HEK293 (cell line): ENCODE measurements around the gene AREG.

ENCODE experiments used
- CTCF ChIA-PET: fragments of 350-600 bp; formaldehyde crosslinking; extraction: SDS; loops from one replicate; lab custom pipeline; 2021; ENCODE audit warnings: antibody characterized with exemption; lab: Yijun Ruan, JAX
- POLR2A ChIA-PET: fragments of 300-600 bp; formaldehyde crosslinking; extraction: SDS; loops from one replicate; lab custom pipeline; 2020; ENCODE audit warnings: antibody characterized with exemption, inconsistent platforms; lab: Yijun Ruan, JAX
- H3K27ac ChIP-seq: fragments of 200-500 bp; sonication (Bioruptor generic); 2 replicates; pipeline ENCODE4 v1.5.1; 2014; ENCODE audit warnings: low read depth, low read length, control low read depth, inconsistent platforms; ENCODE audit errors: extremely low read depth
- H3K36me3 ChIP-seq, 2 experiments: fragments of 200-500 bp in 1 of 2; sonication (Bioruptor generic) in 1 of 2; 1 replicate in 1 of 2; 2 replicates in 1 of 2; pipeline ENCODE4 v1.5.1; 2014 to 2017; ENCODE audit warnings: inconsistent platforms in 2 of 2, low read length in 2 of 2; ENCODE audit not compliant: control insufficient read depth in 2 of 2, insufficient read depth in 1 of 2
- H3K4me1 ChIP-seq: fragments of 200-500 bp; sonication (Bioruptor generic); 2 replicates; pipeline ENCODE4 v1.5.1; 2014; ENCODE audit warnings: mild to moderate bottlenecking, low read length, inconsistent platforms; ENCODE audit not compliant: control insufficient read depth, insufficient read depth
- H3K4me3 ChIP-seq: 2 replicates; pipeline ENCODE4 v1.5.1; 2011; ENCODE audit warnings: low read depth, mild to moderate bottlenecking, control low read depth, low read length, moderate library complexity
- H3K9me3 ChIP-seq: fragments of 200-500 bp; sonication (Bioruptor generic); 2 replicates; pipeline ENCODE4 v1.5.1; 2014; ENCODE audit warnings: low read depth, low read length, inconsistent platforms; ENCODE audit not compliant: control insufficient read depth, insufficient read depth
- AEBP2 ChIP-seq: fragments of 450-650 bp; formaldehyde crosslinking; IDR thresholded peaks from 2 replicates; pipeline ENCODE4 v1.5.1; 2016; ENCODE audit warnings: missing biosample characterization, missing genetic modification characterization, borderline replicate concordance
- BCL11B ChIP-seq: fragments of 450-650 bp; formaldehyde crosslinking; IDR thresholded peaks from 2 replicates; pipeline ENCODE4 v1.5.1; 2016; ENCODE audit warnings: low read depth, missing biosample characterization, missing genetic modification characterization
- KLF10 ChIP-seq: fragments of 450-650 bp; IDR thresholded peaks from 2 replicates; pipeline ENCODE4 v1.5.1; 2018; ENCODE audit warnings: missing biosample characterization, mild to moderate bottlenecking, missing genetic modification characterization
- KLF7 ChIP-seq: fragments of 450-650 bp; formaldehyde crosslinking; IDR thresholded peaks from 2 replicates; pipeline ENCODE4 v1.5.1; 2016; ENCODE audit warnings: missing biosample characterization, missing genetic modification characterization, borderline replicate concordance
- SP7 ChIP-seq: fragments of 450-650 bp; formaldehyde crosslinking; IDR thresholded peaks from 2 replicates; pipeline ENCODE4 v1.5.1; 2016; ENCODE audit warnings: missing biosample characterization, missing genetic modification characterization
- ZBTB21 ChIP-seq: fragments of 450-650 bp; formaldehyde crosslinking; IDR thresholded peaks from 2 replicates; pipeline ENCODE4 v1.5.1; 2017; ENCODE audit warnings: missing biosample characterization, missing genetic modification characterization
- ZBTB49 ChIP-seq: fragments of 450-650 bp; formaldehyde crosslinking; IDR thresholded peaks from 2 replicates; pipeline ENCODE4 v1.5.1; 2016; ENCODE audit warnings: missing biosample characterization, missing genetic modification characterization, low read depth
- ZFP41 ChIP-seq: fragments of 450-650 bp; formaldehyde crosslinking; IDR thresholded peaks from 2 replicates; pipeline ENCODE4 v1.5.1; 2016; ENCODE audit warnings: missing biosample characterization, missing genetic modification characterization, borderline replicate concordance
- ZNF10 ChIP-seq: fragments of 450-650 bp; formaldehyde crosslinking; IDR thresholded peaks from 2 replicates; pipeline ENCODE4 v1.5.1; 2017; ENCODE audit warnings: missing biosample characterization, missing genetic modification characterization
- ZNF140 ChIP-seq: fragments of 450-650 bp; formaldehyde crosslinking; IDR thresholded peaks from 2 replicates; pipeline ENCODE4 v1.5.1; 2016; ENCODE audit warnings: missing biosample characterization, missing genetic modification characterization
- ZNF248 ChIP-seq: fragments of 450-650 bp; formaldehyde crosslinking; IDR thresholded peaks from 2 replicates; pipeline ENCODE4 v1.5.1; 2017; ENCODE audit warnings: missing biosample characterization, missing genetic modification characterization
- ZNF391 ChIP-seq: fragments of 450-650 bp; formaldehyde crosslinking; IDR thresholded peaks from 2 replicates; pipeline ENCODE4 v1.5.1; 2016; ENCODE audit warnings: low read depth, missing biosample characterization, missing genetic modification characterization, borderline replicate concordance
- ZNF449 ChIP-seq: fragments of 450-650 bp; formaldehyde crosslinking; IDR thresholded peaks from 2 replicates; pipeline ENCODE4 v1.5.1; 2017; ENCODE audit warnings: missing biosample characterization, mild to moderate bottlenecking, missing genetic modification characterization, moderate library complexity
- ZNF488 ChIP-seq: fragments of 450-650 bp; formaldehyde crosslinking; IDR thresholded peaks from 2 replicates; pipeline ENCODE4 v1.5.1; 2016; ENCODE audit warnings: missing biosample characterization, missing genetic modification characterization
- ZNF571 ChIP-seq: fragments of 450-650 bp; formaldehyde crosslinking; IDR thresholded peaks from 2 replicates; pipeline ENCODE4 v1.5.0; 2017; ENCODE audit warnings: missing biosample characterization, missing genetic modification characterization
- ZNF704 ChIP-seq: fragments of 450-650 bp; formaldehyde crosslinking; IDR thresholded peaks from 2 replicates; pipeline ENCODE4 v1.5.1; 2016; ENCODE audit warnings: missing biosample characterization, missing genetic modification characterization
- ZNF776 ChIP-seq: fragments of 450-650 bp; formaldehyde crosslinking; IDR thresholded peaks from 2 replicates; pipeline ENCODE4 v1.5.0; 2017; ENCODE audit warnings: missing biosample characterization, missing genetic modification characterization, borderline replicate concordance
- ZNF785 ChIP-seq: fragments of 450-650 bp; formaldehyde crosslinking; IDR thresholded peaks from 2 replicates; pipeline ENCODE4 v1.5.1; 2016; ENCODE audit warnings: missing biosample characterization, missing genetic modification characterization
- ZNF791 ChIP-seq: fragments of 450-650 bp; formaldehyde crosslinking; IDR thresholded peaks from 2 replicates; pipeline ENCODE4 v1.5.1; 2016; ENCODE audit warnings: missing biosample characterization, missing genetic modification characterization
- ZSCAN5A ChIP-seq: fragments of 450-650 bp; formaldehyde crosslinking; IDR thresholded peaks from 2 replicates; pipeline ENCODE4 v1.5.1; 2016; ENCODE audit warnings: missing biosample characterization, missing genetic modification characterization

The AREG gene

GRCh38 chr4:74453829-74454742 lies 9.2 kb downstream of the AREG start:
- CTCF ChIA-PET = interaction anchor here (0.7 kb wide), 1 partner anchor 49 kb away, joined by 4 read pairs; no protein-coding TSS in a partner anchor

GRCh38 chr4:74455361-74456055 lies 10.6 kb downstream of the AREG start:
- ChIA-PET POLR2A (no interaction called here), CTCF (interaction anchor here (0.7 to 1.8 kb wide), 4 partner anchors 9 to 214 kb away, joined by 3 to 6 read pairs (median 4); partner anchors contain the start of gene AREG)
- no peak overlapping the region for H3K27ac ChIP-seq
- no peaks in the 10 kb centered on the region for H3K36me3 ChIP-seq
- no peaks in the 10 kb centered on the region for H3K4me1 ChIP-seq
- no peak overlapping the region for H3K4me3 ChIP-seq
- H3K9me3 ChIP-seq = no peaks in the 10 kb centered on the region
- TF ChIP-seq ZNF140 (tag by site-specific recombination) (no peak), ZNF571 (tag by site-specific recombination) (no peak), ZNF488 (tag by site-specific recombination) (no peak), ZBTB21 (no peak), KLF10 (tag by site-specific recombination) (no peak), AEBP2 (tag by site-specific recombination) (no peak), ZFP41 (no peak), ZNF449 (tag by site-specific recombination) (no peak)

More at GRCh38 chr4:74453829-74454742, 9.2 kb downstream of the AREG start:
- H3K4me3 ChIP-seq = no peak overlapping the region
- no peaks in the 10 kb centered on the region for H3K4me1 ChIP-seq
- H3K36me3 ChIP-seq = no peaks in the 10 kb centered on the region
- H3K9me3 ChIP-seq = no peaks in the 10 kb centered on the region
- TF ChIP-seq BCL11B (tag by site-specific recombination) (no peak), ZNF488 (tag by site-specific recombination) (no peak), ZNF704 (tag by site-specific recombination) (no peak), ZBTB49 (tag by site-specific recombination) (no peak), SP7 (no peak), ZSCAN5A (tag by site-specific recombination) (no peak), ZNF10 (no peak), KLF7 (tag by site-specific recombination) (no peak), ZNF791 (tag by site-specific recombination) (no peak), ZNF248 (tag by site-specific recombination) (no peak), ZNF785 (tag by site-specific recombination) (no peak), ZNF776 (tag by site-specific recombination) (no peak), ZNF391 (tag by site-specific recombination) (no peak)
- H3K27ac ChIP-seq = no peak overlapping the region
- POLR2A ChIA-PET = no interaction called here
